ENCODE measurements around the gene TCFL5.

TCFL5 gene

GRCh38 chr20:62802026-62802712 is 59.5 kb downstream of the TCFL5 start:
- H3K9me3 ChIP-seq (ENCODE audit: control insufficient read depth, insufficient read depth, low read length): no peaks in the 10 kb centered on the region
- H3K4me1 ChIP-seq (ENCODE audit: control insufficient read depth, insufficient read depth, low read length): peaks cover 6% of the 10 kb centered on the region; the same call in 1 of the 2 replicates
- no peak overlapping the region for H3K27ac ChIP-seq (ENCODE audit: low read length)
- no peak for DNase-seq (ENCODE audit: low read depth, low spot score)
- H3K4me3 ChIP-seq (ENCODE audit: low read length): no peak overlapping the region
- WGBS (ENCODE audit: insufficient coverage, insufficient read length): no CpG with 5 or more reads among the region's 22 CpGs
- H3K36me3 ChIP-seq (ENCODE audit: control insufficient read depth, insufficient read depth, low read length): peaks cover 17% of the 10 kb centered on the region
- no peaks in the 10 kb centered on the region for H3K27me3 ChIP-seq (ENCODE audit: control insufficient read depth, insufficient read depth, low read length)

GRCh38 chr20:62801284-62802010 is 60.2 kb downstream of the TCFL5 start:
- no peak for DNase-seq (ENCODE audit: low read depth, low spot score)
- H3K4me3 ChIP-seq (ENCODE audit: low read length): no peak overlapping the region
- WGBS (ENCODE audit: insufficient coverage, insufficient read length): no CpG with 5 or more reads among the region's 15 CpGs
- no peaks in the 10 kb centered on the region for H3K9me3 ChIP-seq (ENCODE audit: control insufficient read depth, insufficient read depth, low read length)
- no peak overlapping the region for H3K27ac ChIP-seq (ENCODE audit: low read length)
- no peaks in the 10 kb centered on the region for H3K27me3 ChIP-seq (ENCODE audit: control insufficient read depth, insufficient read depth, low read length)
- H3K36me3 ChIP-seq (ENCODE audit: control insufficient read depth, insufficient read depth, low read length): peaks cover 17% of the 10 kb centered on the region
- peaks cover 6% of the 10 kb centered on the region; the same call in 1 of the 2 replicates for H3K4me1 ChIP-seq (ENCODE audit: control insufficient read depth, insufficient read depth, low read length)

GRCh38 chr20:62800314-62801259 is 61.0 kb downstream of the TCFL5 start:
- Histone ChIP-seq H3K9me3 (ENCODE audit: control insufficient read depth, insufficient read depth, low read length) (no peaks in the 10 kb centered on the region), H3K4me3 (ENCODE audit: low read length) (no peak overlapping the region), H3K4me1 (ENCODE audit: control insufficient read depth, insufficient read depth, low read length) (peaks cover 2% of the 10 kb centered on the region; the same call in 1 of the 2 replicates), H3K27ac (ENCODE audit: low read length) (no peak overlapping the region), H3K27me3 (ENCODE audit: control insufficient read depth, insufficient read depth, low read length) (no peaks in the 10 kb centered on the region), H3K36me3 (ENCODE audit: control insufficient read depth, insufficient read depth, low read length) (peaks cover 17% of the 10 kb centered on the region)
- DNase-seq (ENCODE audit: low read depth, low spot score): no peak
- WGBS (ENCODE audit: insufficient coverage, insufficient read length): no CpG with 5 or more reads among the region's 26 CpGs

GRCh38 chr20:62799873-62800272 is 61.7 kb downstream of the TCFL5 start:
- 0 out of 2 replicates have a peak, but pooled peaks cover 2% of the 10 kb centered on the region for H3K4me1 ChIP-seq (ENCODE audit: control insufficient read depth, insufficient read depth, low read length)
- peaks cover 17% of the 10 kb centered on the region for H3K36me3 ChIP-seq (ENCODE audit: control insufficient read depth, insufficient read depth, low read length)
- H3K27ac ChIP-seq (ENCODE audit: low read length): no peak overlapping the region
- no peaks in the 10 kb centered on the region for H3K9me3 ChIP-seq (ENCODE audit: control insufficient read depth, insufficient read depth, low read length)
- DNase-seq (ENCODE audit: low read depth, low spot score): no peak
- no CpG with 5 or more reads among the region's 10 CpGs for WGBS (ENCODE audit: insufficient coverage, insufficient read length)
- no peak overlapping the region for H3K4me3 ChIP-seq (ENCODE audit: low read length)
- H3K27me3 ChIP-seq (ENCODE audit: control insufficient read depth, insufficient read depth, low read length): no peaks in the 10 kb centered on the region

- H3K27ac ChIP-seq (ENCODE audit: low read length): no peak overlapping the region
- no peak for DNase-seq (ENCODE audit: low read depth, low spot score)
- H3K36me3 ChIP-seq (ENCODE audit: control insufficient read depth, insufficient read depth, low read length): peaks cover 17% of the 10 kb centered on the region
- 0 out of 2 replicates have a peak, but pooled peaks cover 2% of the 10 kb centered on the region for H3K4me1 ChIP-seq (ENCODE audit: control insufficient read depth, insufficient read depth, low read length)
- H3K4me3 ChIP-seq (ENCODE audit: low read length): no peak overlapping the region
- no peaks in the 10 kb centered on the region for H3K9me3 ChIP-seq (ENCODE audit: control insufficient read depth, insufficient read depth, low read length)
- no peaks in the 10 kb centered on the region for H3K27me3 ChIP-seq (ENCODE audit: control insufficient read depth, insufficient read depth, low read length)
- no CpG with 5 or more reads among the region's 19 CpGs for WGBS (ENCODE audit: insufficient coverage, insufficient read length)
Measured at GRCh38 chr20:62799459-62799858, 62.2 kb downstream of the TCFL5 start.

- Histone ChIP-seq H3K27ac (ENCODE audit: low read length) (no peak overlapping the region), H3K9me3 (ENCODE audit: control insufficient read depth, insufficient read depth, low read length) (no peaks in the 10 kb centered on the region), H3K4me1 (ENCODE audit: control insufficient read depth, insufficient read depth, low read length) (0 out of 2 replicates have a peak, but pooled peaks cover under 1% of the 10 kb centered on the region), H3K4me3 (ENCODE audit: low read length) (no peak overlapping the region), H3K36me3 (ENCODE audit: control insufficient read depth, insufficient read depth, low read length) (peaks cover 17% of the 10 kb centered on the region), H3K27me3 (ENCODE audit: control insufficient read depth, insufficient read depth, low read length) (no peaks in the 10 kb centered on the region)
- DNase-seq (ENCODE audit: low read depth, low spot score): no peak
- WGBS (ENCODE audit: insufficient coverage, insufficient read length): no CpG with 5 or more reads among the region's 8 CpGs
Measured at GRCh38 chr20:62799036-62799435, 62.6 kb downstream of the TCFL5 start.

GRCh38 chr20:62797671-62798532 is 63.7 kb downstream of the TCFL5 start:
- no peak overlapping the region for H3K27ac ChIP-seq (ENCODE audit: low read length)
- no peak for DNase-seq (ENCODE audit: low read depth, low spot score)
- no peaks in the 10 kb centered on the region for H3K9me3 ChIP-seq (ENCODE audit: control insufficient read depth, insufficient read depth, low read length)
- H3K36me3 ChIP-seq (ENCODE audit: control insufficient read depth, insufficient read depth, low read length): peaks cover 17% of the 10 kb centered on the region
- H3K27me3 ChIP-seq (ENCODE audit: control insufficient read depth, insufficient read depth, low read length): no peaks in the 10 kb centered on the region
- no peak overlapping the region for H3K4me3 ChIP-seq (ENCODE audit: low read length)
- WGBS (ENCODE audit: insufficient coverage, insufficient read length): no CpG with 5 or more reads among the region's 26 CpGs
- H3K4me1 ChIP-seq (ENCODE audit: control insufficient read depth, insufficient read depth, low read length): peaks cover 4% of the 10 kb centered on the region

GRCh38 chr20:62796699-62797491 is 64.7 kb downstream of the TCFL5 start:
- H3K36me3 ChIP-seq (ENCODE audit: control insufficient read depth, insufficient read depth, low read length): peaks cover 17% of the 10 kb centered on the region
- peak overlapping the region; percentile 84 for H3K4me3 ChIP-seq (ENCODE audit: low read length)
- no peak overlapping the region for H3K27ac ChIP-seq (ENCODE audit: low read length)
- no peaks in the 10 kb centered on the region for H3K9me3 ChIP-seq (ENCODE audit: control insufficient read depth, insufficient read depth, low read length)
- peaks cover 4% of the 10 kb centered on the region for H3K4me1 ChIP-seq (ENCODE audit: control insufficient read depth, insufficient read depth, low read length)
- no peaks in the 10 kb centered on the region for H3K27me3 ChIP-seq (ENCODE audit: control insufficient read depth, insufficient read depth, low read length)
- DNase-seq (ENCODE audit: low read depth, low spot score): no peak
- no CpG with 5 or more reads among the region's 53 CpGs for WGBS (ENCODE audit: insufficient coverage, insufficient read length)
